Ascending aorta (tissue), 2 donors: ENCODE measurements around the gene LRBA. TPM values are rescaled to one million over a fixed set of nuclear protein-coding genes. Genes with fewer than 3 reads are reported as not detected.
"Not testable (repeated sequence)": the region's sequence is repeated elsewhere in the genome, so short reads cannot be mapped to it uniquely, and the experiment has no call there.

Experiments used
- DNase-seq, 2 donors: peaks; one replicate each; pipeline ENCODE4 v3.0.0-alpha.2; 2019; ENCODE audit warnings: low spot score in 2 of 2
- H3K27ac ChIP-seq, 2 donors: fragments of 200-600 bp; sonication (generic); one replicate each; pipeline ENCODE4 v1.5.1; 2016 to 2017; ENCODE audit warnings: mild to moderate bottlenecking in 1 of 2
- H3K27me3 ChIP-seq: fragments of 200-600 bp; sonication (generic); one replicate; pipeline ENCODE4 v1.5.1; 2017
- H3K36me3 ChIP-seq, 2 donors: fragments of 200-600 bp; sonication (generic); one replicate each; pipeline ENCODE4 v1.5.1; 2016
- H3K4me1 ChIP-seq, 2 donors: fragments of 200-600 bp; sonication (generic); one replicate each; pipeline ENCODE4 v1.5.1; 2016 to 2017; ENCODE audit warnings: mild to moderate bottlenecking in 1 of 2
- H3K4me3 ChIP-seq, 2 donors: fragments of 200-600 bp; sonication (generic); one replicate each; pipeline ENCODE4 v1.5.1; 2016 to 2017; ENCODE audit warnings: mild to moderate bottlenecking in 1 of 2
- H3K9me3 ChIP-seq, 2 donors: fragments of 200-600 bp; sonication (generic); one replicate each; pipeline ENCODE4 v1.5.1; 2016
- CTCF ChIP-seq, 3 experiments: fragments of 200-600 bp in 2 of 3; fragments of 450-650 bp in 1 of 3; sonication (generic) in 2 of 3; IDR thresholded peaks; one replicate each; pipeline ENCODE4 v1.5.1; 2016 to 2019; ENCODE audit warnings: antibody characterized with exemption in 3 of 3, mild to moderate bottlenecking in 1 of 3, moderate library complexity in 1 of 3
- intact Hi-C: fragments of 100-400 bp; cut with DNase I; formaldehyde crosslinking; loops from one replicate; pipeline ENCODE4 v1.15.1; 2023
- total RNA-seq: library from RNA; depleted of rRNA; stranded (reverse); fragments of >200 nt; gene quantifications from one replicate; pipeline ENCODE4 v1.1.0, GENCODE V29; 2016

The LRBA gene
- total RNA-seq, 1 donor from 2014 or later = 15.2 TPM

GRCh38 chr4:150541681-150542080 lies 473.4 kb downstream of the LRBA start:
- H3K9me3 ChIP-seq = no peaks in the 10 kb centered on the region
- no peaks in the 10 kb centered on the region for H3K4me1 ChIP-seq
- no peak for TF ChIP-seq CTCF (IDR thresholded peaks at IDR 0.05)
- H3K36me3 ChIP-seq = no peaks in the 10 kb centered on the region
- no peak overlapping the region for H3K4me3 ChIP-seq
- H3K27me3 ChIP-seq = no peaks in the 10 kb centered on the region
- DNase-seq = no peak
- intact Hi-C loops = no loop called here
- H3K27ac ChIP-seq = no peak overlapping the region

GRCh38 chr4:150540959-150541360 lies 474.1 kb downstream of the LRBA start:
- no peaks in the 10 kb centered on the region for H3K4me1 ChIP-seq
- H3K36me3 ChIP-seq = no peaks in the 10 kb centered on the region

GRCh38 chr4:150540536-150540935 lies 474.5 kb downstream of the LRBA start:
- no peak overlapping the region for H3K27ac ChIP-seq
- H3K27me3 ChIP-seq = no peaks in the 10 kb centered on the region
- H3K4me3 ChIP-seq = no peak overlapping the region
- H3K36me3 ChIP-seq = no peaks in the 10 kb centered on the region
- intact Hi-C loops = no loop called here
- DNase-seq = no peak
- TF ChIP-seq CTCF (IDR thresholded peaks at IDR 0.05) = no peak
- H3K4me1 ChIP-seq = no peaks in the 10 kb centered on the region
- no peaks in the 10 kb centered on the region for H3K9me3 ChIP-seq

More at GRCh38 chr4:150540959-150541360, 474.1 kb downstream of the LRBA start:
- DNase-seq = no peak
- Histone ChIP-seq H3K4me3 (no peak overlapping the region), H3K27ac (no peak overlapping the region), H3K27me3 (no peaks in the 10 kb centered on the region), H3K9me3 (no peaks in the 10 kb centered on the region)
- TF ChIP-seq CTCF (IDR thresholded peaks at IDR 0.05) = no peak
- intact Hi-C loops = no loop called here

GRCh38 chr4:150537911-150538310 lies 477.2 kb downstream of the LRBA start:
- H3K27ac ChIP-seq, H3K4me3 ChIP-seq, H3K27me3 ChIP-seq, intact Hi-C loops, DNase-seq, H3K9me3 ChIP-seq, H3K36me3 ChIP-seq, H3K4me1 ChIP-seq: not testable (repeated sequence)

GRCh38 chr4:150534818-150535217 lies 480.3 kb downstream of the LRBA start:
- intact Hi-C loops = no loop called here
- H3K27ac ChIP-seq = no peak overlapping the region
- no peaks in the 10 kb centered on the region for H3K9me3 ChIP-seq
- DNase-seq = no peak
- no peaks in the 10 kb centered on the region for H3K27me3 ChIP-seq
- TF ChIP-seq CTCF (IDR thresholded peaks at IDR 0.05) = no peak
- no peak overlapping the region for H3K4me3 ChIP-seq
- H3K4me1 ChIP-seq = no peaks in the 10 kb centered on the region
- H3K36me3 ChIP-seq = no peaks in the 10 kb centered on the region

- TF ChIP-seq CTCF (IDR thresholded peaks at IDR 0.05) = no peak
- Histone ChIP-seq H3K27ac (no peak overlapping the region), H3K27me3 (no peaks in the 10 kb centered on the region), H3K4me1 (no peaks in the 10 kb centered on the region), H3K4me3 (no peak overlapping the region), H3K36me3 (no peaks in the 10 kb centered on the region), H3K9me3 (no peaks in the 10 kb centered on the region)
- intact Hi-C loops = no loop called here
- DNase-seq = no peak
Observed at GRCh38 chr4:150533673-150534072, 481.4 kb downstream of the LRBA start.
